IPS DF 4.7 (cell line): ENCODE measurements around the gene HOXB9.

Experiments
- DNase-seq: peaks from one replicate; pipeline ENCODE4 v3.0.0-alpha.2; 2013; ENCODE audit warnings: low spot score; ENCODE audit errors: extremely low read depth

The HOXB9 gene

GRCh38 chr17:48597778-48598631 is 28.2 kb downstream of the HOXB9 start:
- no peak for DNase-seq

DNA sequence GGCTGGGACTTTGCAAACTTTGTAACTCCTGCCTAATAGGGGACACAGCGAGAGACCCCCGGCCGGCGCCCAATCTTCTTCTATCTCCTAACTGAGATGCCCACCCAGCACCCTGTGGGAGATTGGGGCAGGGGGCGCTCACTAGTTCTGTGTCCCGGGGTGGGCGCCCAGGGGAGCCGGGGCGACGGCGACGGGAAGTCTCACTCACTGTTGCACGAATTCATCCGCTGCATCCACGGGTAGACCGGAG is 28.7 kb downstream of the HOXB9 start:
- no peak for DNase-seq

- DNase-seq = no peak
These were observed 29.2 kb downstream of the HOXB9 start for GRCh38 chr17:48596735-48597527.

DNA sequence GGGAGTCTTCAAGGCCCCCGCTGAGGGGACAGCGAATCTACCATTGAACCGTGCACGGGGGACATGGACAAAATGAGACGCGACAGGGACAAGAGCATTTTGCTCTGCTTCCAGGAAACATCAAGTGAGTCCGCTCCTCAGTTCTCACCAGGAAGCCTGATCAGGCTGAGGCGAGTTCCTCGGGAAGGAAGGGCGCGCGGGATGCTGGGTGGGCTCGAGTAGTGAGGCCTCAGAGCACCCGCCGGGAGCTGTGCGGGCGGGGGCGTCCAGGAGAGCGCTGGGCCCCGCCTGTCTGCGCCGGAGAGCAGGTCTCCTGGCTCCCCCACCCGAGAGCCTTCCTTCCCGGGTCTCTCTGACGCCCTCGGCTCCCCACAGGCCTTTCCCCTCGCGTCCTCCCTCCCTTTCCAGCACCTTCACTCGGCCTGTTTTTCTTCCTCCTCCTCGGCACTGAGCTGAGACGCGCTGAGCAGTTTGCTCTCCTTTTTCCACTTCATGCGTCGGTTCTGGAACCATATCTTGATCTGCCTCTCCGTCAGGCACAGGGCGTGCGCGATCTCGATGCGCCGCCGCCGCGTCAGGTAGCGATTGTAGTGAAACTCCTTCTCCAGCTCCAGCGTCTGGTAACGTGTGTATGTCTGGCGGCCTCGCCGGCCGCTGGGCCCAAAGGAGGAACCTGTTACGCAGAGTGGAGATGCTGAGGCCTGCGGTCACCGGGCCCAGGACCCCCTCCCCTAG is 30.0 kb downstream of the HOXB9 start:
- DNase-seq = no peak

DNA sequence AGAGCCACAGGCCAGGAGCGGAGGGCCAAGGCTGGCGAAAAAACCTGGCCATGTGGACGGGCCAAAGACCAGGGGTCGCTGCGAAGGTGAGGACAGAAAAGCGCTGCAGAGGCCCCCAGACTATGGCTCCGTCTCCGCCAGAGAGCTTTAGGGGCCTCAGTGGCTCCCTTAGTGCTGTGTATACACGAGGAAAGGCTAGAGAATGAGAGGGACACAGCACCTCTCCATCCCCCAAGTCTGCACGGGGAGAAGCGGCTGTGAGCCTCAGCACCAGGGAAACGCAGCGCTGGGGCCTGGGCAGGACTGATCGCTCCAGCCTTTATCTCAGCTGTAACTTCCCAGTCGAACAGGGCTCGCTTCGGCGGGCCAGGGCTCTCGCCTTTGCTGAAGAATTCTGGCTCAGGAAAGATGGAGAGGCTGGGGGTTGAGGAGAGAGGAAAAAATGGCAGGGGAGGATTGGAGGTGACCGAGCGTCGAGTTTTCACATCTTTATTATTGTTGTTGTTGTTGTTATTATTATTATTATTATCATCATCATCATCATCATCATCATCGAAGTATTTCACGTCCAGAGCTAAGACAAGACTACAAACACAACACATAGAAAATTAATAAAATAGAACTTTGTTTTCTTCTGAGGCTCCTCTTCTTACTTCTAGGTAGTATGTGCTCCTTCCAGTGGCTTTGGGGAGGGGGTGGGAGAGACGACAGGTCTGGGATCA is 30.7 kb downstream of the HOXB9 start:
- DNase-seq = no peak

DNA sequence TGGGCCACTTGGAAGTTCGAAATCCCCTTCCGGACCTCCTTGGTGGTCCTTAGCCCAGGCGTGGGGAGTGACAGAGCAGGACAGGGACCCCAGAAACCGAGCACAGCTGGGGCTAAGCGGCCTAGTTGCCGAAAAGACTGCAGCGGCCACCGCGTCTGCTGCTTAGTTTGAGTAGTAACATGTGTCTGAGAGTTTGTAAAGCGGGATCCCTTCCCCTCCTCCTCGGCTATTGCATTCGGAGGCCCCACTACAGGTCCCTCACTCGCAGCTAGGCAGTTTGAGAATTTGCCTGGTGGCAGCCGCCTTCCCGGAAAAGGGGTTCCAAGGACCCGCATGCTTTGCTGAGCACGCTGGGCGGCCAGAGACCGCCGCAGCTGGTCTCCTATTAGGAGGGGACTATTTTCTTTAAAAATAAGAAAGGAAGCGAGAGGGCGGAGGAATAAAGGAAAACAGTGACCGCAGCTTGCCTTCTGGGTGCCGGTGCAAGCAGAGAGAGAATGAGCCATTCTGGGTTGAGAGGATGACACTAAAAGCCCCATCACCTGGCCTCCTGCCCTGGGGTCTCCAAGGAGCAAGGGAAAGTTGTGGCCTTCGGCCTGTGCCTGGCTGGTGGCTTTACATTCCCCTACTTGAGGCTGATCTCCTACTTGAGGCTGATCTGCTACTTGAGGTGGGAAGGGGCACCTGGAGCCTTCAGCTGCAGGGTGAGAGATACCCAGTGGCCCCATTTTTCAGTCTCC is 31.4 kb downstream of the HOXB9 start:
- DNase-seq = no peak

- no peak for DNase-seq
These were observed 32.2 kb downstream of the HOXB9 start for GRCh38 chr17:48593840-48594537.

- no peak for DNase-seq
These were observed 32.9 kb downstream of the HOXB9 start, which contains the start of gene HOXB5 for GRCh38 chr17:48593126-48593829. HOXB5 (minus strand) TSS chr17:48593779; CDS start chr17:48593682, 97 bp downstream.

- no peak for DNase-seq
These were observed 33.6 kb downstream of the HOXB9 start for GRCh38 chr17:48592577-48592976.

GRCh38 chr17:48592057-48592514 is 34.1 kb downstream of the HOXB9 start:
- no peak for DNase-seq

DNA sequence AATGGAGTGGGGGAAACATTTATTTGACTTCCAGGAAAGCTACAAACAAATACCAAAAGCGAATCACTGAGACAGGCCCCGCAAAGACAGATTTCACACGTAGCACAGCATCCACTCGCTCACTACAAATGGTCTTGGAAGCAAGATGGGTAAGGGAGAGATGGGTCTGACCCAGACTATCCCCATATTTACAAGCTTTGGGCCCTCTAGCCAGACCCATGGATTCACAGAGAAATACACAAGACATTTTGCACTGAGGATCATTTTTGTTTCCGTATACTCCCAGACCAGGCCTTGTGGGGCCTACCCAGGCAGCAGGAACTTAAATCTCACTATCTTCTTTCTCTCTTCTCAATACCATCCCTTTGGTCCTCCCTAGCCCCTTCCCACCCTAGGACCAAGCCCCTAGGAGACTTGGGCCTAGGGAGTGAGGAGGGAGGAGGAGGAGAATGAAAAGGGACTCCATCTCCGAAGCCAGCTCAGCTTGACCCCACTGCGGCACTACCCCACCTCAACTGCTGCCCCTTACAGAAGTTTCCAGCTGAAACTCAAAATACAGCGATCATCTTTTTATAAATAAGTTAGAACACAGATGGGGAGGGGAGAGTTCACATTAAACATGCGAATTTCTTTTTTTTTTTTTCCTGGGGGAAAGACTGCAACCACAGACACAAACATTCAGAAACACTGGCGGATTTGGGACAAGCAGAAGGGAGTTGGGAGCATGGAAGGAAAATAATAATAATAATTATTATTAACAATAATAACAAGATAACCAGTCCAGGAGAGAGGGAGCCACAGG is 34.7 kb downstream of the HOXB9 start:
- DNase-seq = no peak

DNA sequence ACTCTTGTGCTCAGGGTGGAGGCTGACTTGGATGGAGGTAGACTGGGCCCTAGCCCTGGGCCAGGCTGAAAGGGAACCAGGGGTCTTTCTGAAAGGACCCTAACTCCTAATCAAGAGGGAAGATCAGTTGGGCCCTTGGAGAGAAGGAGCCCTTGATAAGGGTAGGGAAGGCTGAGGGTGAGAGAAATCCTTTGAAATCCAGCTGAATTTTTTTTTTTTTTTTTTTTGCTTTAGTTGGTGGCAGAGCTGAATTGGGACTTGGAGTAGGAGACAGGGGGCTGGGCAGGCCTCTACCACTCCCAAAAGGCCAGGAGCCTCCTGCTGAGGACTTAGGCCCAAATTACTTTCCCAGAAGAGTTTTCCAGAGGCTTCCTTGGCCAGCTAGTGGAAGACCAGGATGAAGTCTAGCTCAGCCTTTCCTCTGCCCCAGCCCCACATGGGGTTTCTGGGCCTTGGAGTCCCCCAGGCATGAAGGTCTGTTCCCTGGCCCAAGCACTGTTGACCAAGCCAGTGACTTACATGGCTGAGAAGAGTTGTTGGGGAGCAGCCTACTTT is 35.5 kb downstream of the HOXB9 start:
- DNase-seq = no peak

- DNase-seq = no peak
These were observed 36.1 kb downstream of the HOXB9 start, which contains the start of gene HOXB3 for GRCh38 chr17:48589831-48590606. HOXB3 (minus strand) TSS chr17:48590241; CDS start chr17:48552474, 37,767 bp downstream.

GRCh38 chr17:48589060-48589830 is 36.9 kb downstream of the HOXB9 start:
- DNase-seq = no peak

GRCh38 chr17:48588528-48588927 is 37.6 kb downstream of the HOXB9 start:
- DNase-seq = no peak

- DNase-seq = no peak
These were observed 38.1 kb downstream of the HOXB9 start for GRCh38 chr17:48588074-48588415.
